Renal cortical epithelial cell (primary cell): Measurements from ENCODE around the gene TTLL12. TPM values are rescaled to one million over a fixed set of nuclear protein-coding genes. Genes with fewer than 3 reads are reported as not detected.

Experiments used
- DNase-seq: peaks from one replicate; pipeline ENCODE4 v3.0.0-alpha.2; 2011; ENCODE audit warnings: low read depth
- total RNA-seq: library from RNA; depleted of rRNA; stranded (reverse); fragments of >200 nt; gene quantifications from 2 replicates; pipeline ENCODE4 v1.2.3, GENCODE V29; 2014

TTLL12 gene
- total RNA-seq, 1 donor from 2014 or later = 28.8 TPM

DNA sequence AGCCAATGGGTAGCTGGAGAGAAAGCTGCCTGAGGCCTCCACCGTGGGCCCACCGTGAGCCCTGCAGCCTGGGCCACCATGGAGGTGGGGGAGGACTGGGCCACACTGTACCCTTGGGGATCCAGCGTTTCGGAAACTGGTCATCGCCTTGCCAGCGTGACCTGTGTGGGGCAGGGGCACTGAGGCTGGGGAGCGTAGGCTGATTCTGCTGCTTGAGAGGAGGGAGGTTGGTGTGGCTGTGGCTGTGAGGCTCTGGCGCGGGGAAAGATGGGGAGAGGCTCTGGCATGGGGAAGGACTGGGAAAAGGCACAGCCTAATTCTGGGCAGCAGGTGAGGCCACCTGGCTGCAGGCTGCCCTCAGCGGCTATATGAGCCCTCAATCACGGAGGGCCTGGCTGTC is 12.6 kb upstream of the TTLL12 start:
- no peak for DNase-seq

DNA sequence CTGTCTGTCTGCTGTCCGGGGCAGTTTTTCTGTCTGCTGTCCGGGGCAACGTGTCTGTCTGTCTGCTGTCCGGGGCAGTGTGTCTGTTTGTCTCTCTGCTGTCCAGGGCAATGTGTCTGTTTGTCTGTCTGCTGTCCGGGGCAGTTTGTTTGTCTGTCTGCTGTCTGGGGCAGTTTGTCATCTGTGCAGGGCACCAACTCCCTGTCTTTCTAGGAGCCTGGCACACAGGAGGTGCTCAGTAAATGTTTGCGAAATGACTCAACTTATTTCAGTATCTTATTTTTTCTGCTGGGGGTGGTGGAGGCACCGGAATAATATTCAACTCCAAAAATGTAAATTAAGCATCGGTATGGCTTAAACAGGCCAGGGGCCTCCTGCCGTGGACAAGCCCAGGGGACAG is 12.0 kb upstream of the TTLL12 start:
- DNase-seq = no peak

DNA sequence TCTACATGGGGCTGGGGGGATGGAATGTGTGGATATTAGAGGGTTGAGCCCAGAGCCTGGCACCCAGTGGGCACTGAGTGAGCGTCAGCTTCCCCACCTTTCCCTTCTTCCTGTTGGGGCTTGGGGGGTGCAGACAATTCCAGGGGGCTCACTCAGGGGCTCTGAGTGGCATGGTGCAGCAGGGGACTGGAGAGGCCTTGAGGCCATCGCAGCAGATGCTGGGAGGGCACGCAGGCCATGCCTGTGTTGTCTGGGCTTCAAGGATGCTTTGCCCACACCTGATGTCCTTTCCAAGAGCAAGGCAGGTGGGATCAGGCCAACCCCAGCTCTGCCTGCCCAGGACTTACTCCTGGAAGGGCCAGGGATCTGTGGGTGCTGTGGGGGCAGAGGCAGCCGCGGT is 11.2 kb upstream of the TTLL12 start:
- no peak for DNase-seq

DNA sequence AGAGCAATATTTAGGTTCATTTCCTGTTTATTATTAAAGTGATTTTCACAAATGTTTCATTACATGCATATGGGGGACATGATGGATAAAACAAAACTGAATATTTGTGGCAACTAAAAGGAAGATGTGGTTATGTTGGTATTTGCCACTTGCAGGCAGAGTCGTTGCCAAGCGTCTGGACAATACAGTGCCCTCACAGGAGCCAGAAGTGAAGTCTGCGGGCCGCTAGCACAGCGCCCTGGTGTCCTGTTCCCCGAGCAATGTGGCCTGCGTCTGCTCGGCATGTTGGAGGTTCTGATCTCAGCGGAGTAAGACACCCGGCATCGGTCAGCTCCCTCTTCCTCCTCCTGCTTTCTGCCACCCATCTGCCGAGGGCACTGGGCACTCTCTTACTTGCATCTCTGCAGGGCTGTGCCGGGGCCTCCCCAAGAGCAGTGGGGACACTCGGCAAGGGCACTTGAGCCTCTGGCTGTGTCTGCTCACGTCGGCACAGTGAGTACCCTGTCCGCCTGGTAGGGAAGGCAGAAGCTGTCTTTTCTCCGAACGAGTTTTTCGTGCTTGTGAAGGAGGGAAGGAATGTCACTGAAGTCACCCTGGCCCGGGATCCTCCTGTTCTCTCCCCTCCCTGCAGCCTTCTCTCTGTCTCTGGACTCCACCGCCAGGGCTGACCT is 10.5 kb upstream of the TTLL12 start:
- DNase-seq = peak; percentile 4

DNA sequence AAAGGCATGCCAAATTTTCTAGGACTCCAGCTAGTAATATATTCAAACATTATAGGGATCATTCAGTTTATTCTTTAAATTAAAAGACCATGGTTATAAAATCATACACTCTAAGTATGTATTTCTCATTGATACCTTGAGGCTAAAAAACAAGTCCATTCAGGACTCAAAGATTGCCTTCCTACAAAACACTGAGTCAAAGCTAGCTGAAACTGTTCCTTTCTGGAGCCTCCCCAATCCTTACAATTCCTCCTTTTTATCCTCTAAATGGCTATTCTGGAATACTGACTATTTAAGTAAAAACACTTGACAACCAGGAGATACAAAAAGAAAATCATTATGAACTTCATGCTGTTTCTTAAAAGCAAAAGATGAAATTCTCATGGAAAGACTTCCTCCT is 4.9 kb upstream of the TTLL12 start:
- no peak for DNase-seq

DNA sequence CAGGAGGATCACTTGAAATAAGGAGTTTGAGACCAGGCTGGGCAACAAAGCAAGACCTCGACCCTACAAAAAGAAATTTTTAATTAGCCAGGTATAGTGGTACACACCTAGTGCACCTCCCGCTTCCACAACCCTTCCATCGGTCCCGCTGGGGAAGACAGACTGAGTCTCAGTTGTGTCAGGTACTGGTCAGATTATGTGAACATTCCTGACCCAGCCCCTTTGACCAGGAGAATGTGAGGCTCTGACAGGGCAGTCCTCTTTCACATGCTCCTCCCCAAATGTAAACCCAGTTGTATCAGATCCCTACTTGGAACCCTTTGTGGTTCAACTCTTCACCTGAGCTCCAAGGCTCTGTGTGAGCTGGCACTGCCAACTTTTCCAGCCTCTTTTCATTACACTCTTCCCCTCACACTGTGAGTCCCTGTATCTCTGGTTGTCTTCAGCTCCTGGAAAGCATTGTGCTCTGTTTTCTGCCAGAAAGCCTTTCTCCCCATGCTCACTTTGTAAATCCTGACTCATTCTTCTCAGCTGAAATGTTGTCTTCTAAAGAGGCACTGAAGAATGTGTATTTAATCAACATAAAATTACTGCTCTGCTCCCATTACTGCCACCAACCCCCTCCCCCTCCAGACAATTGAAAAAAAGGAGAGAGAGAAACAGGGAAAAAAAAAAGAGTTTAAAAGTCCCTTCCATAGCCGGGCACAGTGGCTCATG is 2.1 kb upstream of the TTLL12 start:
- no peak for DNase-seq

DNA sequence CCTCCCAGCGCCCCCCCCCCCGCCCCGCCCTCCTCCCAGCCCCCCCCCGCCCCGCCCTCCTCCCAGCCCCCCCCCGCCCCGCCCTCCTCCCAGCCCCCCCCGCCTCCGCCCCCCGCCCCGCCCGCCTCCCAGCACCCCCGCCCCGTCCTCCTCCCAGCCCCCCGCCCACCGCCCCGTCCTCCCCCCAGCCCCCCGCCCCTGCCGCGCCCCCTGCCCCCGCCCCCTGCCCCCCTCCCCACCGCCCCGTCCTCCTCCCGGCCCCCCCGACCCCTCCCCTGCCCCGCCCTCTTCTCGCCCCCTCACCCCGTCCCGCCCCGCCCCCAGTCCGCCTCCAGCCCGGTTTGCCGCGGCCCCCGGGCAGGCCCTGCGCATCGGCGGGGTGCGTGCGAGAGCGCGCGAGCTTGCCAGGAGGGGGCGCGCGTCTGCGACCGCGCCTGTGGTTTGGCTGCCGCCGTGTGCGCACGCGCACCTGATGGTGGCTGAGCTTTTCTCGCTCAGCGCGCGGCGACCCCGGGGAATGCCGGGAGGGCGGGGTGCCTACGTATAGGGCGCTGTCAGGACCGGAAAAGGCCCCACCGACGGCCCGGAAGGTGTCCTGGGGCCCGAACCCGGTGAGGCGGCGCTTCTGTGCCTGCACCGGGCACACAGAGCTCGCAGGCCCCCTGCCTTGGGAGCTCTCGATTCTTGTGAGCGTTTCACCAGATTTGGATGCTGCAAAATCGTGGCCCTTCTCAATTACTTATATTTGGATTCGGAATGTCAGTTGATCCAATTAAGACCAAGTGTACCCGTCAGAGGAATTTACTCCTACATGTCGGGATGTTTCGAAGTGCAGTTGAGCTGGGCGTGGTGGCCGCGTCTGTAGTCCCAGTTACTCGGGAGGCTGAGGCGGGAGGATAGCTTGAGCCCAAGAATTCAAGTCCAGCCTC is 501 bp upstream of the TTLL12 start:
- peak; percentile 83 for DNase-seq

DNA sequence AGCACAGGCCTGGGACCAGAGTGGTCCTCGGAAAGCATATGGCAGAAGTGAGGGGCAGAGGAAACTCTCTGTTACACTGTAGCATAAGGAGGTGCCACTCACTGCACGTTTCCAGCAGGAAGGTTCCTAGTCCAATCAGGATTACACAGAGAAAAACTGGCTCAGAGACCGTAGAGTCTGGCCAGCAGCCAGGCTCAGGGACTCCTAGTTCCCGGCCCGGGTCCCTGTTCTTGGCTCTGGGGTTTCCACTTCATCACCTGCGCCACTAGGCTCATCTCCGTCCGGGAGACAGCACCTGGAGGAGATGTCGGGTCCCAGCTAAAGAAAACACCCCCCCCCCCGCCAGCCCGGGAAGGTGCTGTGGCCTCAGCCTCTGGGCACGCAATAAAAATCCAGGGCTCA is 1.1 kb downstream of the TTLL12 start:
- peak; percentile 21 for DNase-seq

DNA sequence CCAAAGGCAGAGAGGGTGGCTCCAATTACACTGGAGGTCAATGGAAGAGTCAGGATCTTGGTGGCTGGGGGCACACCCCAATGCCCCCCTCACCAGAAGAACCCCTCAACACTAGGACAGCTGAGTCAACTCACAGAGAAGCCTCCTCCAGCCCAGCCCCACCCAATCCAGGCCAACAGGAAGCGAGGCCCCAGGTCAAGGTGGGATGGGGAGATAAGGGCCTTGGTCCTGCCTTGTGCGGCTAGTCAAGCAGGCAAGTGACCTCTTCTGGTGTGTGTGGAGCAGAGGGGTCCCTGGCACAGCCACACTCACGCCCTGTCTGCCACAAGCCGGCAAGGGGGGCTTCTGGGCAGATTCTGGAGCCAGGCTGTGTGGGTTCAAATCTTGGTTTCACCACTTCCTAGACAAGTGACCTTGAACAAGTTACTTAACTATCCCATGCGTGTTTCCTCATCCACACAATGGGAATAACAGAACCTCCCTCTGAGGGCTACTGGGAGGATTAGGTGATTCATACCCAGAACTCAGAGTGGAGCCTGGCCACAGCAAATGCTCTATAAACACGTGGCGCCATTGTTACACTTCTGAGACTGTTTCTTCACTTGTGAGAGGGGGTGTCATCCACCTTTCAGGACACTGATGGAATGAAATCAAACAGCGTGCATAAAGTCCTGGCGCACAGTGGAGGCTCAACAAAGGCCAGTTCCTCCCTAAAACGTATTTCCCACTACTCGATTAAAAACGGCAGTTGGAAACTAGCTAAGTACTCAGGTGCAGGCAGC is 3.2 kb downstream of the TTLL12 start:
- peak; percentile 48 for DNase-seq

DNA sequence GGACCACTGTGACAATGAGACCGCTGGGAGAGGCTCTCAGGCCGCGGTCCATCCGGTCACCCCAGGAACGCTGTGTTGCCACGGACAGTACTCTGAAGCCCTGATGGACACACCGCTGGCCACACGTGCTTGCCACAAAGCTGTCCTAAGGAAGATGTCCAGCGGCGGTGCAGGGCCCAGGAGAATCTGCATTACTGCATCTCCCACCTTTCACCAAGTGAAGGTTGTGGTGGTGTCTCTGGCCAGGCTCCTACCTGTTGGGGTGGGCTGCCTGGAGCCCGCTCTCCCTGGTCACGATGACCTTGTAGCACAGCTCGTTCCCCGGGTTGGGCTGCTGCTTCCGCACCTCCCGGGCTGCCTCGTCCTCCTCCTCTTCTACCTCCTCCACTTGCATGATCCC is 4.2 kb downstream of the TTLL12 start:
- DNase-seq = no peak

DNA sequence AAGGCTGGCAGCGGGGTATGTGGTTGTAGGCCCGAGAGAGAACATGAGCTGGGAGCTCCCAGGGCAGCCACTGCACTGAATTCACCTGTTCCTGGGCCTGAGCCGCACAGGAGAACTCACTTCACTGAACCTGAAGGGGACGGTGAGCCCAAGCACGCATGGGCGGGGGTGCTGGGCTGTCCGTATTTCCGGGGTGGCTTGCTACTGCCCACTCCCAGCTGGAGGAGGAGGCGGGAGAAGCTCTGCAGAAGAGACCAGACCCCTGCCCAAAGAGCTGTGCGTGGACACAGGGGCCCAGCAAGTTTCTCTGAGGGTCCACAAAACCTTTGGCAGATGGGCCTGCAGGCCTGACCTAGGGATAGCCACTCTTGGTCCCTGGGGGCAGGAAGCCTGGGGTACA is 4.8 kb downstream of the TTLL12 start:
- no peak for DNase-seq

DNA sequence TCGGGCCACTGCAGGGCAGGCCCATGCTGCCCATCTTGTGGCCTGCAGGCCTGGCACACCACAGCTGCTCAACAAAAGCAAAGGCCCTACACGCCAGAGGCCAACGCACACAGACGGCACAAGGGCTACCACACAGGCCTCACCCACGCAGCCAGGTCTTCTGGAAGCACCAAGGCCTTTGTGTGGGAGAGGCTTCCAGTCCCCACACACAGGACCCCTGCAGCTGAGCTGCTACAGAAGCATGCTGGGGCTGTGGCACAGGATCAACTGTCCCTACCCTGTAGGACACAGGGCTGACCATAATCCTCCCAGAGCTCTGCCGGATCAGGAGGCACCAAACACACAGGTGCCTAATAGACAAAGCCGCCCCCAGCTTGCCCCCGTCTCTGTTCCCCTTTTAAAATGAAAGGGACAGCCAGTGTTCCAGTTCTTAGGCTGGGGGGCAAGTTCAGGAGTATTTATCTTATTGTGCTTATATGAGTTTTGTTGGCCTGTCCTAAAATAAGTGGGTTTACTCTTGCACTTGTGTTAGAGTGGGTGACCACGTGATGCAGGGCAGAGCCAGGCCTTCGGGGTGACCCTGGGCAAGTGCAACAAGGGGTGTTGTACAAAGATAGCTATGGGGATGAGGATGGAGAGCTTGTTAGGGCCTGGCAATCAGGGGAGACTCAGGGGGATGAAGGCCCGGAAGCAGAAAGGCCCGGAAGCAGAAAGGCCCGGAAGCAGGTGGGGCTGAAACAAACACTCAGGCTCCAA is 5.4 kb downstream of the TTLL12 start:
- DNase-seq = no peak

DNA sequence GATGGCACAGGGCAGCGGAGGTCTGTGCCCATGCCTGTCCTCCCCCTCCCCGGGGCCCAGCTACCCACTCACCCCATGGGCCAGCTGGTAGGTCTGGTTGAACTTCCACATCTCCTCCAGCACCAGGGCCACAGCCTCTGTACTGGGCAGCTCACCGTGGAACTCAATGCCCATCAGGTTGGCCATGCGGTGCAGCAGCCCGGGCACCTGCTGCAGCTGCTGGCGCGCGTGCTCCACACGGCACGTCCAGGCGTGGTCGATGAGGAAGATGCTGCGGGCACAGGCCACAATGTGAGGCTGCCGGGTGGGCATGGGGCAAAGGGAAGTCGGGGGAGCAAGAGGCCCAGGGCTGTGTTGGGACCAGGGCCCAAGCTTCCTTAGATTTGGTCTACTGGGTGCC is 6.3 kb downstream of the TTLL12 start:
- no peak for DNase-seq

DNA sequence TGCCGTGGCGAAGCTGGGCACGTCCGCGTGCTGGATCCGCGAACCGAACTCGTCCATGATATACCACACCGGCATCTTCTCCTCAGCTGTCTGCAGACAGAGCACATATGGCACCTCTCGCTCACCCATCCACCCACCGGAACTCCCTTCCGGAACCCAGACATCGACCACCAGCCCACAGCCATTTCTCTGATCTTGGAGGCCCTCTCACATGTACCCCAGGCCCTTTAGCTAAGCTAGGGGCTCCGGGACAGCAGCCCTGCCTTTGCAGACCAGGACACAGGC is 7.1 kb downstream of the TTLL12 start:
- no peak for DNase-seq

DNA sequence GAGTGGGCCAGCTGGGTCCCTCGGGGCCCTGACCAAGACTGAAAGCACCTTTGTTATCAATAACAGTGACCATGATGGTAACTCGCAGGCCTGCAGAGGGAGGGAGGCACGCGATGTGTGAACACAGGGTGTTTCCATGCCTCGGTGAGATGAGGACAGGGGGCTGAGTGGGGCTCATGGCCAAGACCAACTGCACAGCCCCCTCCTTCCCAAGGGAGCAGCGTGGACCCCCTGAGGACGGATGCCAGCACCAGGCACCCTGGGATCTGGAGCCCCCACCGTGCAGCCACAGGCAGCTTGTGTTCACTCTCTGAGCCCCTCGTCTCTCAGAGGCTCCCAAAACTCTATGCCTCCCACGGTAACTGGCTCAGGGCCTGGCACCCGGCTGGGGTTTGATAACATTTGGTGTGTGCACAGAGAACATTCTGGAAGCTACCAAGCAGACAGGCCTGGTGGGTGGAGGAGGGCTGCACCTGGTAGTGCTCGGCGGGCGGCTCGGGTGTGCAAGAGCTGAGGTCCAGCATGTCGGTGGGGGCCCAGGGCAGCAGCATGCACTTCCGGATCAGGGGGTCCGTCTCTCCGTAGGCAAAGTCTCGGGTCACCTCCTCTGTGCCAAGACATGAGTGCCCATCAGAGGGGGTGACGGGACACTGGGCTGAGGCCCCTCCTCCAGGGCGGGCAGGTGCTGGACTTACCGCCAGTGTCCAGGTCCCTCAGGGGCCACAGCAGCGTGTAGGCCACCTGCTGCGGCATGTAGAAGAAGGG is 7.6 kb downstream of the TTLL12 start:
- DNase-seq = no peak

DNA sequence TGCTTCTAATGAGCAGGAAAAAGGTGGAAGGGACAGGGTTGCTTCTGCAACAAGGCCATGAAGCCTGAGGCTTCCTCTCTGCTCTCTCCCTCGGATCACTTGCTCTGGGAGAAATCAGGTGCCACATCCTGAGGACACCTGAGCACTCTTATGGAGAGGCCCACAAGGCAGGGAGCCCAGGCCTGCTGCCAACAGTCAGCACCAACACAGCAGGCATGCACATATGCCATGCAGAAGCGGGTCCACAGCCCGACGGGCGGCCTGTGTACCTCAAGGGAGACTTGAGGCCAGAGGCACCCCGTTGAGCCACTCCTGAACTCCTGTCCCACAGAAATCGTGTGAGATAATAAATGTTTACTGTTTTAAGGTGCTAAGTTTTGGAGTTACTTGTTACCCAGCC is 9.5 kb downstream of the TTLL12 start:
- DNase-seq = no peak

DNA sequence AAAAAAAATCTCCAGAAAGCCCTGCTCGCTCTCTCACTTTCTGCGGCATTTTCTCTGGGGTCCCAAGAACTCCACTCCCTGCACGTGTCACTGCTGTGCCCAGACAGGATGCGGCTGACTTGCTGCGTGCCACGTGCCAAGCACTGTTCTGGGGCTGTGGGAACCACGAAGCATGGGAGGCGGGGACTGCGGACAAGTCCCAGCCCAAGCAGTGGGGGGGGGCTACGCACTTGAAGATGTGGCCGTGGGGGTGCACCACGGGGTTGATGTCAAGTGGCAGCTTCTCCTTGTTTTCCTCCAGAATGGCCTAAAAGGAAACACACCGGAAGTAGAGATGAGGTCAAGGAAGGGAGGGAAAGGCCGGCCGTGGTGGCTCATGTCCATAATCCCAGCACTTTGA is 10.8 kb downstream of the TTLL12 start:
- DNase-seq = no peak

DNA sequence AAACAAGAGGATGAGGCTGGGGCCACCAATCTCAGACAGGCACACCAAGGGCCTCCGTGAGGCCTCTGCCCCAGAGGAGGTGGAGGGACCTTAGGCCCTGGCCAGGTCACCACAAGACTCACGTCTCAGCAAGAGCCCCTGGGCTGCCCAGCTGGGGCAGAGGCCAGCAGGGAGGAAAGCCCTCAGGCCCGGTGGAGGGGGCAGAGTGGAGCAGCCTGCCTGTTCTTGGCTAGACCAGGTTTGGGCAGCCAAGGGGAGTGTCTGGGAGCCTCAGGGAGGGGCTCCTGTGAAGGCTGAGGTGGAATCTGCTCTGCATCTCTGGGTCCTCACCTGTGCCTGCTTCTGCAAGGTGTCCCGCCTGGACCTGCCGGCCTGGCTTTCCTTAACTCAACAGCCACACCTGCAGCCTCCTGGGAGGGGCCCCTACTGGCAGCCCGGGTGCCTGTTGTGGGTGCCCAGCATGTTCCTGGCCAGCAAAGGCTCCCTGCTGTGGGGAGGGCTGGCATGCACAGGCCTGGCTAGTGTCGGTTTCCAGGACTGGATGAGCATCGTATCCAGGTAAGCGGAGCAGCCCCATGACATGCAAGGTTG is 11.9 kb downstream of the TTLL12 start:
- DNase-seq = no peak

DNA sequence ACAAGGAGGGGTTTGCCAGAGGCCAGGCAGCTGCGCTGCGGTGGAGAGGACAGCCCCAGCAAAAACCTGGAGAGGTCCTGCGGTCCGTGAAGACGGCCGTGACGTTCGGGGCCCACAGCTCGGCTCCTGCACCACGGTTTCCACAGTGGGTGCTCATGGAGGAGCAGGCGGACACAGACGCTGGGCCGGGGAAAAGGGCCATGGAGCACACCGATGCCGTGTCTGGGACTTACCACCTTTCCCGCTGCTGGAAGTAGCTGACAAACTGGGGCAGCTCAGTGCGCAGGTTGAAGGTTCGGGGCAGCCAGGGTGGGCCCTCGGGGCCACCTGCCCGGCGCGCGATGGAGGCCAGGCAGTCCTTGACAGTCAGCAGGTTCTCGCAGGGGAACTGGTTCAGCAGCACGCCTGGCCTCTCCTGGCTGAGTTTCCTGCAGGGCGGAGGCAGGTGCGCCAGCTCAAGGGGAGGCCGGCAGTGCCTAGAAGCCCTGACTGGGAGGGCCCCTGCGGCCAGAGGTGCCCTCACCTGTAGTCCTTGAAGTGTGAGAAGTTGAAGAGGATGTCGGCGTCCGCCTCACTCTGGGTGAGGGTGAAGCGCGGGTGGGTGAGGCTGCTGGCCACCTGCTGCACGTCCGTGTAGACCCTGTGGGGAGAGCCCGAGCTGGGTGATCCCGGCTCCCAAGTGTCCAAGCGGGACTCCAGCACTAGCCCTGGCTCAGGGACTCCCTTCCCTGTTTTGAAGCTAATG is 12.8 kb downstream of the TTLL12 start:
- DNase-seq = no peak

DNA sequence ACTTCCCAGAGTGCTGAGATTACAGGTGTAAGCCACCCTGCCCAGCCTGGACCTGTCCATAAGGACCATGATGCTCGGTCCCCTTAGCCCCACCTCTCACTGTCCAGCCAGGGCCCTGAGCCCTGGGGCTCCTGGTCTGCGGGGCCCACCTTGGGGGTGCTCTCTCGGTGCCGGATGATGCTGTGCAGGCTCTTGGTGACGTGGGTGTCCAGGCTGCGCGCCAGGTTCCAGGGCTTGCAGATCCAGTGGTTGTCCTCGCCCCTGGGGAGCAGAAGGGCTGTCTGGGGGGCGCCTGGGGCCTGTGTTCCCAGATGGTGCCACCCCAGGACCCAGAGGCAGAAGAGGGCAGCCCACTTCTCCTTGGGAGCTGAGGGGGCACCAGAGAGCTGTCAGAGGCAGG is 13.4 kb downstream of the TTLL12 start:
- DNase-seq = no peak
